Measurements from ENCODE around the gene PTPRD.

PTPRD gene

GRCh38 chr9:10597801-10598200 is 15.0 kb downstream of the PTPRD start:
- TF ChIP-seq REST (IDR thresholded peaks at IDR 0.05; ENCODE audit: insufficient read depth in 1 of 2, low read depth in 2 of 2, low read length in 2 of 2) (no peak), SIN3A (IDR thresholded peaks at IDR 0.05; ENCODE audit: borderline replicate concordance, insufficient read depth, low read length) (no peak), POLR2AphosphoS5 (IDR thresholded peaks at IDR 0.05; ENCODE audit: low read depth, low read length) (no peak), FOXP2 (optimal IDR thresholded peaks at IDR 0.05; ENCODE audit: borderline replicate concordance, extremely low read depth, extremely low read length, insufficient read depth) (no peak), TAF1 (IDR thresholded peaks at IDR 0.05; ENCODE audit: borderline replicate concordance, insufficient read depth, low read length) (no peak)

GRCh38 chr9:10594482-10594881 is 18.3 kb downstream of the PTPRD start:
- TF ChIP-seq POLR2AphosphoS5 (IDR thresholded peaks at IDR 0.05; ENCODE audit: low read depth, low read length) (no peak), REST (IDR thresholded peaks at IDR 0.05; ENCODE audit: insufficient read depth in 1 of 2, low read depth in 2 of 2, low read length in 2 of 2) (no peak), SIN3A (IDR thresholded peaks at IDR 0.05; ENCODE audit: borderline replicate concordance, insufficient read depth, low read length) (no peak), TAF1 (IDR thresholded peaks at IDR 0.05; ENCODE audit: borderline replicate concordance, insufficient read depth, low read length) (no peak), FOXP2 (optimal IDR thresholded peaks at IDR 0.05; ENCODE audit: borderline replicate concordance, extremely low read depth, extremely low read length, insufficient read depth) (no peak)

- TF ChIP-seq REST (IDR thresholded peaks at IDR 0.05; ENCODE audit: insufficient read depth in 1 of 2, low read depth in 2 of 2, low read length in 2 of 2) (no peak), TAF1 (IDR thresholded peaks at IDR 0.05; ENCODE audit: borderline replicate concordance, insufficient read depth, low read length) (no peak), FOXP2 (optimal IDR thresholded peaks at IDR 0.05; ENCODE audit: borderline replicate concordance, extremely low read depth, extremely low read length, insufficient read depth) (no peak), SIN3A (IDR thresholded peaks at IDR 0.05; ENCODE audit: borderline replicate concordance, insufficient read depth, low read length) (no peak), POLR2AphosphoS5 (IDR thresholded peaks at IDR 0.05; ENCODE audit: low read depth, low read length) (no peak)
These were observed 26.4 kb downstream of the PTPRD start for GRCh38 chr9:10586407-10586806.

- TF ChIP-seq REST (IDR thresholded peaks at IDR 0.05; ENCODE audit: insufficient read depth in 1 of 2, low read depth in 2 of 2, low read length in 2 of 2), result no peak
- no peak for TF ChIP-seq POLR2AphosphoS5 (IDR thresholded peaks at IDR 0.05; ENCODE audit: low read depth, low read length)
- TF ChIP-seq SIN3A (IDR thresholded peaks at IDR 0.05; ENCODE audit: borderline replicate concordance, insufficient read depth, low read length), result no peak
- no peak for TF ChIP-seq FOXP2 (optimal IDR thresholded peaks at IDR 0.05; ENCODE audit: borderline replicate concordance, extremely low read depth, extremely low read length, insufficient read depth)
- TF ChIP-seq TAF1 (IDR thresholded peaks at IDR 0.05; ENCODE audit: borderline replicate concordance, insufficient read depth, low read length), result no peak
These were observed 41.1 kb downstream of the PTPRD start for GRCh38 chr9:10571699-10572098.

GRCh38 chr9:10566848-10567247 is 46.0 kb downstream of the PTPRD start:
- TF ChIP-seq TAF1 (IDR thresholded peaks at IDR 0.05; ENCODE audit: borderline replicate concordance, insufficient read depth, low read length) (no peak), REST (IDR thresholded peaks at IDR 0.05; ENCODE audit: insufficient read depth in 1 of 2, low read depth in 2 of 2, low read length in 2 of 2) (no peak), FOXP2 (optimal IDR thresholded peaks at IDR 0.05; ENCODE audit: borderline replicate concordance, extremely low read depth, extremely low read length, insufficient read depth) (no peak), SIN3A (IDR thresholded peaks at IDR 0.05; ENCODE audit: borderline replicate concordance, insufficient read depth, low read length) (no peak), POLR2AphosphoS5 (IDR thresholded peaks at IDR 0.05; ENCODE audit: low read depth, low read length) (no peak)

All from PFSK-1 (cell line).